Stimulated activated CD8-positive, alpha-beta memory T cell treated with anti-CD3 and anti-CD28 coated beads, Interleukin-12 subunit alpha, Interleukin-12 subunit beta, amount 100 ng/mL, for 1 hour (primary cell): Measurements from ENCODE around the gene FLYWCH1.
A peak's percentile ranks its signal among the peaks of the same experiment; 100 is the strongest.
"Not testable (repeated sequence)": the region's sequence is repeated elsewhere in the genome, so short reads cannot be mapped to it uniquely, and the experiment has no call there.

Experiments
- DNase-seq: peaks from one replicate; pipeline ENCODE4 v3.0.0-alpha.2; 2020; ENCODE audit warnings: low read depth

The FLYWCH1 gene

DNA sequence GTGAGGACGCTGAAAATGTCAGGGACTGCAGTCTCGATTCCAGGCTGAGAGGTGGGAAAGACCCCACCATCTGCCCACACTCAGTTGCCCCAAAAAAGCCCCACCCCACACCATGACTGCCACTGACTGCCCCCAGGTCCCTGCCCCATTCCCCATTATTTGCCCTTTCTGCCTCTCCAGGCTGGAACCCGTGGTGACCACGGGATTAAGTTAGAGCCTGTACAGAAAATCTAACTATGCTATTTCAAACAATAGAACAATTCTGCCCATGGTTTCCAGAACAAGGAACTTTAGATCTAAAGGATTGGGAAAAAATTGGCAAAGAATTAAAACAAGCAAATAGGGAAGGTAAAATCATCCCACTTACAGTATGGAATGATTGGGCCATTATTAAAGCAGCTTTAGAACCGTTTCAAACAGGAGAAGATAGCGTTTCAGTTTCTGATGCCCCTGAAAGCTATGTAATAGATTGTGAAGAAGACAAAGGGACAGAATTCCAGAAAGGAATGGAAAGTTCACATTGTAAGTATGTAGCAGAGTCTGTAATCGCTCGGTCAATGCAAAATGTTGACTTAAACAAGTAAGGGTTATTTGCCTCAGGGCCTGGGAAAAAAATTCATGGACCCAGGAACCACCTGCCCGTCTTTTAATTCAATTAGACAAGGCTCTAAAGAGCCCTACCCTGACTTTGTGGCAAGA is 14.4 kb downstream of the FLYWCH1 start:
- DNase-seq: no peak

DNA sequence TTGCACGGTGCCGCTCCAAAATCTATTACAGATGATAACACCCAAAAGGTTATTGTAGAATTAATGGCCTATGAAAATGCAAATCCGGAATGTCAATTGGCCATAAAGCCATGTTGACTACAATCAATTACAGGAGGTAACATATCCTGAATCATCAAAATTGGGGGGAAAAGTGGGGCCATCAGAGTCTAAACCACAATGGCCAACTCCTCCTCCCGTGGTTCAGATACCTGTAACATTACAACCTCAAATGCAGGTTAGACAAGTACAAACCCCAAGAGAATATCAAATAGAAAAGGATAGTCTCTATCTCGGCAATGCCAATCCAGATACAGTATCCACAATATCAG is 14.9 kb downstream of the FLYWCH1 start:
- DNase-seq: no peak

DNA sequence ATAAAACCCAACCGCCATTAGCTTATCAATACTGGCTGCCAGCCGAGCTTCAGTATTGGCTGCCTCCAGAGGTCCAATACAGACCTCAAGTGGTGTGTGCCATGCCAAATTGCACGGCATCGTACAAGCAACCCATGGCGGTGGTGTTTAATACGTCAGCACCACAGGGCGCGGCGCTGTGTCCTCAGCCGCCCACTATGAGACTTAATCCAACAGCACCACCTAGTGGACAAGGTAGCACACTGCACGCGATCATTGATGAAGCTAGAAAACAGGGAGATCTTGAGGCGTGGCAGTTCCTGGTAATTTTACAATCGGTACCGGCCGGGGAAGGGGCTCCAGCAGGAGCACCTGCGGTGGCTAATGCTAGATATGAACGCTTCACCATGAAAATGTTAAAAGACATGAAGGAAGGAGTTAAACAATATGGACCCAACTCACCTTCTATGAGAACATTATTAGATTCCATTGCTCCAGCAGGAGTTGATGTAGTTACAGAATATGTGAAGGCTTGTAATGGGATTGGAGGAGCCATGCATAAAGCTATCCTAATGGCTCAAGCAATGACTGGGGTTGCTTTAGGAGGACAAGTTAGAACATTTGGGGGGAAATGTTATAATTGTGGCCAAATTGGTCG is 15.4 kb downstream of the FLYWCH1 start:
- DNase-seq: peak; percentile 74

DNA sequence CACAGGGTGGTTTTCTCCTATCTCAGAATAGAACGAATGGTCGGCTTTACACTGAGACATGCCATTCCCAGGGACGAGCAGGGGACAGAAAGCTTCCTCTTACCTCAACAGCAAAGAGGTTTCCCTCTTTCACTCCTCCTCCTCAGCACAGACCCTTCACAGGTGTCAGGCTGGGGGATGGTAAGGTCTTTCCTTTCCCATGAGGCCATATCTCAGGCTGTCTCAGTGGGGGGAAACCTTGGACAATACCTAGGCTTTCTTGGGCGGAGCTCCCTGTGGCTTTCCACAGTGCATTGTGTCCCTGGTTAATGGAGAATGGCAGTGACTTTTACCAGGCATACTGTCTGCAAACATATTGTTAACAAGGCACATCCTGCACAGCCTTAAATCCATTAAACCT is 16.4 kb downstream of the FLYWCH1 start:
- DNase-seq: not testable (repeated sequence)

- no peak for DNase-seq
These were observed 17.1 kb downstream of the FLYWCH1 start for GRCh38 chr16:2928796-2929195.

DNA sequence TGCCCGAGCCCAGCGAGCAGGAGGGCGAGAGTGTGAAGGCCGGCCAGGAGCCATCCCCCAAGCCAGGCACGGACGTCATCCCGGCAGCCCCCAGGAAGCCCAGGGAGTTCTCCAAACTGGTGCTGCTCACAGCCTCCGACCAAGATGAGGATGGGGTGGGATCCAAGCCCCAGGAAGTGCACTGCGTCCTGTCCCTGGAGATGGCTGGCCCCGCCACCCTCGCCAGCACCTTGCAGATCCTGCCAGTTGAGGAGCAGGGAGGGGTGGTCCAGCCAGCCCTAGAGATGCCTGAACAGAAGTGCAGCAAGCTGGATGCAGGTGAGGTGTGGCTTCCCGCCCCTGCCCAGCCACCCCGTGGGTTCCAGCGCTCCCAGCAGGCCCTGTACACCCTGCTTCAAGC is 18.0 kb downstream of the FLYWCH1 start:
- no peak for DNase-seq

DNA sequence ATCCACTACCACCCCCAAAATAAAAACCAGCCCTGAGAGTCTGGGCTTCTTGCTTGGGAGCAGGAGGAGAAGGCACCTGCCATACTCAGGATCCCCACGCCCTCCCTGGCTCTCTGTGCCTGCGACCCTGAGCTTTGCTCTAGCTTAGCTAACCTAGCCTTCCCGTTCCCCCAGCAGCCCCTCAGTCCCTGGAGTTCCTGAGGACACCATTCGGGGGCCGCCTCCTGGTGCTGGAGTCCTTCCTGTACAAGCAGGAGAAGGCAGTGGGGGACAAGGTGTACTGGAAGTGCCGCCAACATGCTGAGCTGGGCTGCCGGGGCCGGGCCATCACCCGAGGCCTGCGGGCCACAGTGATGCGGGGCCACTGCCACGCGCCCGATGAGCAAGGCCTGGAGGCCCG is 18.5 kb downstream of the FLYWCH1 start:
- DNase-seq: no peak

- not testable (repeated sequence) for DNase-seq
These were observed 19.6 kb downstream of the FLYWCH1 start for GRCh38 chr16:2931231-2931914.

- DNase-seq: no peak
These were observed 21.4 kb downstream of the FLYWCH1 start for GRCh38 chr16:2933136-2933535.

GRCh38 chr16:2933701-2934100 is 22.0 kb downstream of the FLYWCH1 start:
- no peak for DNase-seq

DNA sequence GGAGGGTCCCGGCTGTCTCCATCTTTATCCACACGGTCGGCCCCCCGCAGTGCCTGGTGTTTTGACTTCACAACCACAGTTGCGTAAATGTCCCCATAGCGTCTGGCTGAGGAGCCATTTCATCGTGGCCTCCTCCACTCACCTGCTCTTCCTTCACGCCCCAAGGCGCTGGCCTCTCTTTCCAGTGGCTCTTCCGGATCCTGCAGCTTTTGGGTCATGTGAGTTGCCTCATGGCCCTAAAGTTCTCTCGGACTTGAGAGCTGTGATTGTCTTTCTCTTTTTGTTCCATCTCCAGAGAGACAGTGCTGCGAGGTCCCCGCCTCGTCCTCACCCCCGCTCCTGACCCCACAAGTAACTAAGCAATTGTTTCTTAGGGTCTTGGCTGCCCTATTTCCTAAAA is 22.7 kb downstream of the FLYWCH1 start:
- DNase-seq: no peak

DNA sequence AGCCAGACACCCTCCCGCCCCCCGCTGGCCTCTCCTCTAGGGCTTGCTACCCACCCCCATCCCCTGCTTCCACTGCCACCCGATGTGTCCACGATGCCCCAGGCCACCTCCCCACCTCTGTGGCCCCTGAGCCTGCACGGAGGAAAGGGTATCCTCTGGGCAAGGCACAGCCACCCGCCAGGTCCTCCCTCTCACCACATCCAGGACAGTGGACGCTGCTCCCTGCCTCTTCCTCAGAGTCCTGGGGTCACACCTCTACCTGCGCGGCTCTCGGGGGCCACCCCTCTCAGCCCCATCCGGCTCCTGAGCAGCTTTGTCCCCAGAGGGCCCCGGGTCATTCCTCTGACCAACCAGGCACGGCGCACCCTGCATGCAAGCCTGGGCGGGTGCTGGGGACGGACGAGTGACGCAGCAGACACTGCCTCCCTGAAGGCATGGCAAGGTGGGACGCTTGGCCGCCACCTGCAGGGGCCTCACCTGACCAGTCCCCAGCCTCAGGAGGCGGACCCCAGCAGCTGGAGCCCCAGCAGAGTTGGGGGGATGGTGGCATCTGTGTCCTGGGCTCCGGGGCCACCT is 24.8 kb downstream of the FLYWCH1 start:
- DNase-seq: no peak

DNA sequence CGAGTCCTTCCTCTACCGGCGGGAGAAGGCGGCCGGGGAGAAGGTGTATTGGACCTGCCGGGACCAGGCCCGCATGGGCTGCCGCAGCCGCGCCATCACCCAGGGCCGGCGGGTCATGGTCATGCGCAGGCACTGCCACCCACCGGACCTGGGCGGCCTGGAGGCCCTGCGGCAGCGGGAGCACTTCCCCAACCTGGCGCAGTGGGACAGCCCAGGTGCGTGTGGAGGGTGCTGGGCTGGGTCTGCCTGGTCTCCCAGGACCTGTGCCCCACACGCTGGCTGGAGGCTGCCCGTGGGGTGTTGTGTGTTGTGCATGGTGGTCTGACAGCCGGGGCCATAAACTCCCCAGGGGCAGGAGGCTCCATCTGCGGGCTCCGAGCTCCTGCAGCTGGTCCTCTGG is 25.4 kb downstream of the FLYWCH1 start:
- DNase-seq: no peak

- no peak for DNase-seq
These were observed 26.5 kb downstream of the FLYWCH1 start for GRCh38 chr16:2938206-2938605.

DNA sequence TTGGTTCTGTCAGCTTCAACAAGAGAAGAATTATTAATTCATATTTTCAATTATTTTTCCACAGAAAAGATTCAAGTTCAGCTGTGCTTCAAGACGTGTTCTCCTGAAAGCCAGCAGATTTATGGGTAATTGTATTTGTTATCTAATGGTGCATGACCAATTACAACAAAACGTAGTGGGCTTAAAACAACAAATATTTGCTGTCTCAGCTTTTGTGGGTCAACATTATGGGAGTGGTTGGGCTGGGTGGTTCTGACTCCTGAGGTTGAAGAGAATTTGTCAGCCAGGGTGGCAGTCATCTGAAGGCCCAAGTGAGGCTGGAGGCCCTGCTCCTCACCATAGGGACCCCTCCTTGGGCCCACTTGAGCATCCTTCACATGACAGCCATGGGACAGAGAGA is 28.2 kb downstream of the FLYWCH1 start:
- DNase-seq: no peak

- no peak for DNase-seq
These were observed 30.3 kb downstream of the FLYWCH1 start for GRCh38 chr16:2942045-2942444.

GRCh38 chr16:2943716-2944115 is 32.0 kb downstream of the FLYWCH1 start:
- not testable (repeated sequence) for DNase-seq

DNA sequence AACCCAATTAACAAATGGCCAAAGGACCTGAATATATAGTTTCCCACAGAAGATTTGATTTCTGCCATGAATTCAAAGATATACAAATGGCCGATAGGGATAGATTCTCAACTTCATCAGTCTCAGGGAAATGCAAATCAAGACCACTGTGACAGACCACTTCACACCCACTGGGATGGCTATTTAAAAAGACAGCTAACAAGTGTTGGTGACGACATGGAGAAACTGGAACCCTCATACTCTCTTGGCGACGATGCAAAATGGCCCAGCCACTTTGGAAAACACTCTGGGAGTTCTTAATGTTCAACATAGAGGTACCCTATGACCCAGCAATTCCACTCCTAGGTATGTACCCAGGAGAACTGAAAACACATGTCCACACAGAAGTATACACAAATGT is 34.9 kb downstream of the FLYWCH1 start:
- DNase-seq: no peak

- DNase-seq: no peak
These were observed 37.3 kb downstream of the FLYWCH1 start for GRCh38 chr16:2948807-2949704.

GRCh38 chr16:2949705-2950352 is 38.1 kb downstream of the FLYWCH1 start:
- DNase-seq: no peak

DNA sequence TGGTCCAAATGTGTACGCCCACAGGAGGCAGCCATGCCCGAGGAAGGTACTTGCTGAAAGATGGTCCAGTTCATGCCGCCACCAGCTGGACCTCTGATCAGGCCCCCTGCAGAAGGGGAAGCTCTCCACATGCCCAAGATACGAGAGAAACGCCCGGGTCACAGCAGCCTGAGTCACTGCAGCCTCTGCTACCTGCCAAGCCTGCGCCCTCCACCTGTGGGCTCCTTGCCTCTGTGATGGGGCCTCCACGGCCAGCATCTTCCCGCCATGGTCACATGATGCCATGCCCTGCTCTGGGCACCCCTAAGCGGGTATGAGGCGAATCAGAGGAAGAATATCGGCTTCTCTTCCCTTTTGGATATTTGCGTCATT is 38.6 kb downstream of the FLYWCH1 start:
- no peak for DNase-seq

DNA sequence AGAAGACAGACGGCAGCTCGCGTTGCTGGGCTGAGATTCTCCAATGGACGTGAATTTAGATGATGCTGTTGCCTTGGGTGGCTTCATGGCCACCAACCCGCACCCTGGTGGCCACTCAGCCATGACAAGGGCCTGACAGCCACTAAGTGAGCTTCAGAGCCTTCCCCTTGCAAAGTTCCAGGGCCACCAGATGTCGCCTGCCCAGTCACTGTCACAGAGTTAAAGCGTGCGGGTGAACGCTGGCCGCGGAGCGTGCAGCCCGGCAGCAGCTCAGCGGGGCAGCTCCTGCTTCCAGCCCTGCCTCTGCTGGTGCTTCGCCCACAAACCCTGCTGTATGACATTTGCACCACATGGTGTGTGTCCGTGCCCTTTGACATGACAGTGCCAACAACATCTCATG is 39.0 kb downstream of the FLYWCH1 start:
- no peak for DNase-seq
